MM.1S (cell line): ENCODE data around the gene TCTN3.

Source experiments
- DNase-seq: peaks from one replicate; pipeline ENCODE4 v3.0.0-alpha.2; 2015
- H2AFZ ChIP-seq: fragments of 300-600 bp; sonication (generic); 2 replicates; pipeline ENCODE4 v1.6.0; 2016; ENCODE audit warnings: antibody characterized with exemption, low read length
- H3F3A ChIP-seq: fragments of 300-600 bp; sonication (generic); 2 replicates; pipeline ENCODE4 v1.6.1; 2016; ENCODE audit warnings: mild to moderate bottlenecking, antibody characterized with exemption, low read length, moderate library complexity, mixed read lengths; ENCODE audit not compliant: insufficient read depth
- H3K27ac ChIP-seq: fragments of 300-600 bp; sonication (generic); 2 replicates; pipeline ENCODE4 v1.5.1; 2016; ENCODE audit warnings: mild to moderate bottlenecking, low read length
- H3K27me3 ChIP-seq: fragments of 300-600 bp; sonication (generic); replicated peaks from 2 replicates; pipeline ENCODE4 v1.6.0; 2016; ENCODE audit warnings: low read length; ENCODE audit not compliant: insufficient read depth
- H3K36me3 ChIP-seq: fragments of 300-600 bp; sonication (generic); replicated peaks from 2 replicates; pipeline ENCODE4 v1.6.1; 2016; ENCODE audit warnings: mild to moderate bottlenecking, low read length, mixed read lengths; ENCODE audit not compliant: insufficient read depth
- H3K4me1 ChIP-seq: fragments of 300-600 bp; sonication (generic); 2 replicates; pipeline ENCODE4 v1.6.1; 2016; ENCODE audit warnings: low read length, mixed read lengths
- H3K4me2 ChIP-seq: fragments of 300-600 bp; sonication (generic); 2 replicates; pipeline ENCODE4 v1.6.0; 2016; ENCODE audit warnings: low read depth, low read length
- H3K4me3 ChIP-seq: fragments of 300-600 bp; sonication (generic); 2 replicates; pipeline ENCODE4 v1.5.1; 2016; ENCODE audit warnings: low read length, mixed read lengths
- H3K79me2 ChIP-seq: fragments of 300-600 bp; sonication (generic); 2 replicates; pipeline ENCODE4 v1.6.1; 2016; ENCODE audit warnings: mixed run types, low read length, mixed read lengths
- H3K9ac ChIP-seq: fragments of 300-600 bp; sonication (generic); 2 replicates; pipeline ENCODE4 v1.6.1; 2016; ENCODE audit warnings: low read length, mixed read lengths
- H3K9me2 ChIP-seq: fragments of 300-600 bp; sonication (generic); replicated peaks from 2 replicates; pipeline ENCODE4 v1.6.1; 2016; ENCODE audit warnings: mild to moderate bottlenecking, low read length, mixed read lengths; ENCODE audit not compliant: insufficient read depth
- H3K9me3 ChIP-seq: fragments of 300-600 bp; sonication (generic); replicated peaks from 2 replicates; pipeline ENCODE4 v1.6.1; 2016; ENCODE audit warnings: mild to moderate bottlenecking, low read length, mixed read lengths; ENCODE audit not compliant: insufficient read depth
- H4K20me1 ChIP-seq: fragments of 300-600 bp; sonication (generic); 2 replicates; pipeline ENCODE4 v1.6.1; 2016; ENCODE audit warnings: mild to moderate bottlenecking, low read length, moderate library complexity, mixed read lengths; ENCODE audit not compliant: insufficient read depth
- EZH2 ChIP-seq: fragments of 300-600 bp; sonication (generic); optimal IDR thresholded peaks from 2 replicates; pipeline ENCODE3; 2017; ENCODE audit warnings: low read depth, mild to moderate bottlenecking, antibody characterized with exemption, low read length, mixed read lengths
- EZH2phosphoT487 ChIP-seq: fragments of 300-600 bp; sonication (generic); IDR thresholded peaks from 2 replicates; pipeline ENCODE4 v1.6.1; 2018; ENCODE audit warnings: antibody characterized with exemption, low read length
- TF ChIP-seq, protein P1 (sequence below): fragments of 300-600 bp; sonication (generic); IDR thresholded peaks from 2 replicates; pipeline ENCODE4 v1.5.1; 2016; ENCODE audit warnings: antibody characterized with exemption, low read length, mixed read lengths

Gene TCTN3

DNA sequence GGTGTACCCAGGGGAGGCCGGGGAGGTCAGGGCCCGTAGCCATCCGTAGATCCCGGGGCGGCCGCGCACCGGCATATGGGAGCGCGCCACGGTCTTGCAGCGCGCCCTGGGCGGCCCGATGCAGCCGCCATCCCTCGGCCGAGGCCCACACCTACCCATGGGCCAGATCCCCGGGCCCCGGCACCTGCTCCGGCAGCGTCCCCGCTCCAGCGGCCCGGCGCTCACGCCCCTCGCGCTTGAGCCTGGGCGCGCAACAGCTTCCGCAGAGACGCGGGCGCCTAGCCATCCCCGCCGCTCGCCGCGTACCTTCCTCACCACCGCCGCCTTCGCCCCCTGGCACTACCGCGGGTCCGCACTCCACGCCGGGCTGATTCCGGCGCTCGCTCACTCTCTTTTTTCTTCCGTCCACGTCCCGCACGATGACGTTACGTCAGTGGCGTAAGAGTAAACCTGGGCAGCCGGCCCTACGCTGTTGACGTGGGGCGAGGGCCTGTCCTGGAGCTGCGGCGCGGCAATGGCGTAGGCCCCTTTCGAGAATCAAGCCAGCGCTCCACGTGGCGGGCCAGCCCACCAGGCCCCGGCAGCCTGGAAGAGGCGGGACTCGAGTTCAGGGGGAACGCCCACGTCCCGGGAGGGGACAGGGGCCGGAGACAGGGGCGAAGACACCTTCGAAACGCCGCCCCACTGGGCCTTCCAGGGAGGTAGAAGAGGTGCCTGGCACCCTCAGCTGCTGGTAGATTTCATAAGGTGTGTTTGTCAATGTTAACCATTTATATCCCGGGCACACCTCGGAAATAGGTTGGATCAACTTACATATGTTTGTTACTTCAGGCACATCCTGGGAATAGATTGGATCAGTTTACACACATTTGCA lies 37.2 kb downstream of the TCTN3 start, which contains the start of gene ALDH18A1:
Gene ALDH18A1 (minus strand): TSS at position 421 of the 874 bp plus-strand sequence. CDS start 3,334 bp downstream, outside the sequence.
- H3K27ac ChIP-seq = peak within 1 kb of the TSS; percentile 16; the same call in 1 of the 2 replicates
- H3K9me2 ChIP-seq = no peaks in the 10 kb centered on the region
- peak within 1 kb of the TSS; percentile 82 for H3K9ac ChIP-seq
- H4K20me1 ChIP-seq = no peaks in the 10 kb centered on the region
- H3K27me3 ChIP-seq = no peaks in the 10 kb centered on the region
- H2AFZ ChIP-seq = peak within 1 kb of the TSS; percentile 98
- H3K36me3 ChIP-seq = peaks cover 6% of the 10 kb centered on the region
- H3K4me2 ChIP-seq = peak within 1 kb of the TSS; percentile 94
- DNase-seq = peak; percentile 91
- peaks cover 29% of the 10 kb centered on the region for H3K79me2 ChIP-seq
- H3K4me1 ChIP-seq = peaks cover 7% of the 10 kb centered on the region
- no peaks in the 10 kb centered on the region for H3F3A ChIP-seq
- H3K9me3 ChIP-seq = no peaks in the 10 kb centered on the region
- H3K4me3 ChIP-seq = peak within 1 kb of the TSS; percentile 95
- TF ChIP-seq EZH2 (no peak), EZH2phosphoT487 (no peak)

DNA sequence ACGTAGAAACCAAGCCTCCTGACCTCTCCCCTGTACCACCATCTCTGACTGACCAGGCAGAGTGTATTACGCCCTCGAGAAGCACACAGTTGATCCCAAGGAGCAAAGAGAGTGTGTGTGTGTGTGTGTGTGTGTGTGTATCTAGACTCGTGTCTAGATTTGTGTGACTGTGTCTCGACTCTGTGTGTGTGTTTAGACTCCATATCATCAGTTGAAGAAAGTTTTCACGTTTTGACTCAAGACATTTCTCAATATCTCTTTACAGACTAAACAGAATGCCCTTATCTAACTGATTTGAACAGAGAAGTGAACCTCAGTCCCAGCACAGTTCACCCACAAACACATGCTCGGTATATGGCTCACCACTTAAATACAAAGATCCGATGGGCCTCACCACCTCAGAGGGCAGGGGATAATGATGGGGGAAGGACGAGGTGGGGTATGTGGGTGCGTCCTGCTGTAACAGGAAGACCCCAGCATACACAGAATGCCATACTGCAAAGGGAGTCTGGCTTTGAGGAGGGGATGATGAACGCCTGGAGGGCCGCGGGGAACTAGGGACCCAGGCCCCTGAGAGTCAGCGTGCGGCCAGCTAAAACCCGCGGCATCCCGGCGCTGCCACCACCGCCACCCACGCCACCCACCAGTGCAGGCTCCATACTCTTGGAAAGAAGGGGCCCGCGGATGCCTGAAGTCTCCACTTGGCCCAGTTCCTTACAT lies 38.0 kb downstream of the TCTN3 start:
- Histone ChIP-seq H2AFZ (peak overlapping the region; percentile 98), H3K27me3 (no peaks in the 10 kb centered on the region), H3K36me3 (peaks cover 11% of the 10 kb centered on the region), H3F3A (no peaks in the 10 kb centered on the region), H3K27ac (peak overlapping the region; percentile 16; the same call in 1 of the 2 replicates), H3K4me3 (peak overlapping the region; percentile 95), H4K20me1 (no peaks in the 10 kb centered on the region), H3K4me2 (peak overlapping the region; percentile 94), H3K9me3 (no peaks in the 10 kb centered on the region), H3K9ac (peak overlapping the region; percentile 82), H3K9me2 (no peaks in the 10 kb centered on the region), H3K79me2 (peaks cover 33% of the 10 kb centered on the region), H3K4me1 (peaks cover 7% of the 10 kb centered on the region)
- DNase-seq = peak; percentile 12
- no peak for TF ChIP-seq EZH2phosphoT487
- TF ChIP-seq, protein P1, sequence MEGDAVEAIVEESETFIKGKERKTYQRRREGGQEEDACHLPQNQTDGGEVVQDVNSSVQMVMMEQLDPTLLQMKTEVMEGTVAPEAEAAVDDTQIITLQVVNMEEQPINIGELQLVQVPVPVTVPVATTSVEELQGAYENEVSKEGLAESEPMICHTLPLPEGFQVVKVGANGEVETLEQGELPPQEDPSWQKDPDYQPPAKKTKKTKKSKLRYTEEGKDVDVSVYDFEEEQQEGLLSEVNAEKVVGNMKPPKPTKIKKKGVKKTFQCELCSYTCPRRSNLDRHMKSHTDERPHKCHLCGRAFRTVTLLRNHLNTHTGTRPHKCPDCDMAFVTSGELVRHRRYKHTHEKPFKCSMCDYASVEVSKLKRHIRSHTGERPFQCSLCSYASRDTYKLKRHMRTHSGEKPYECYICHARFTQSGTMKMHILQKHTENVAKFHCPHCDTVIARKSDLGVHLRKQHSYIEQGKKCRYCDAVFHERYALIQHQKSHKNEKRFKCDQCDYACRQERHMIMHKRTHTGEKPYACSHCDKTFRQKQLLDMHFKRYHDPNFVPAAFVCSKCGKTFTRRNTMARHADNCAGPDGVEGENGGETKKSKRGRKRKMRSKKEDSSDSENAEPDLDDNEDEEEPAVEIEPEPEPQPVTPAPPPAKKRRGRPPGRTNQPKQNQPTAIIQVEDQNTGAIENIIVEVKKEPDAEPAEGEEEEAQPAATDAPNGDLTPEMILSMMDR = no peak
- TF ChIP-seq EZH2 = no peak

DNA sequence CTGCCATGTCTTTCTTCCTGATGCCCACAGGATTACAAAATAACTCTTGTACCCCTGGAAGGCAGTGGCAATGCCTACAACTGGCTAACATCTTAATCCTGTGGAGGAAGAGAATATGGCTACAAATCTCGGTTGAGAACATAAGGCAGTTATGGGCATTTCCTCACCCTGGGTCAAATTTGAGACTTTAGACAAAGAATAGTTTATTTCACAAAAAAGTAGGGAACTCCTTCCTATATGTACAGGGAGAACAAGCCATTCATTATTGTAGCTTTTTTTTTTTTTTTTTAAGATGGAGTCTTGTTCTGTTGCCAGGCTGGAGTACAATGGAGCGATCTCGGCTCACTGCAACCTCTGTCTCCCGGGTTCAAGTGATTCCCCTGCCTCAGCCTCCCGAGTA lies 39.8 kb downstream of the TCTN3 start:
- peaks cover 7% of the 10 kb centered on the region for H3K4me1 ChIP-seq
- H3K27ac ChIP-seq = no peak overlapping the region
- H3K79me2 ChIP-seq = peaks cover 38% of the 10 kb centered on the region
- H3K4me3 ChIP-seq = no peak overlapping the region
- no peak overlapping the region for H3K9ac ChIP-seq
- no peaks in the 10 kb centered on the region for H3K9me3 ChIP-seq
- no peak overlapping the region for H2AFZ ChIP-seq
- peaks cover 11% of the 10 kb centered on the region for H3K36me3 ChIP-seq
- no peak for TF ChIP-seq EZH2
- no peak for TF ChIP-seq EZH2phosphoT487
- TF ChIP-seq, protein P1 = no peak
- H3F3A ChIP-seq = no peaks in the 10 kb centered on the region
- H3K4me2 ChIP-seq = no peak overlapping the region
- no peaks in the 10 kb centered on the region for H3K27me3 ChIP-seq
- H3K9me2 ChIP-seq = no peaks in the 10 kb centered on the region
- H4K20me1 ChIP-seq = 0 out of 2 replicates have a peak, but pooled peaks cover 2% of the 10 kb centered on the region
- DNase-seq = no peak
